ENCODE measurements around the gene PCDHA6.
"Not testable (repeated sequence)": the region's sequence is repeated elsewhere in the genome, so short reads cannot be mapped to it uniquely, and the experiment has no call there.

PCDHA6 gene

GRCh38 chr5:140821375-140822280, 6.1 kb upstream of the PCDHA6 start, which contains the start of gene PCDHA5:
Gene PCDHA5 (plus strand): TSS chr5:140821613.
- no peak for DNase-seq

GRCh38 chr5:140822281-140822629, 5.5 kb upstream of the PCDHA6 start:
- DNase-seq: no peak

- not testable (repeated sequence) for DNase-seq
Measured at GRCh38 chr5:140822969-140823368, 4.8 kb upstream of the PCDHA6 start.

- no peak for DNase-seq
Measured at GRCh38 chr5:140823475-140823874, 4.3 kb upstream of the PCDHA6 start.

GRCh38 chr5:140828362-140828737, 590 bp downstream of the PCDHA6 start:
- no peak for DNase-seq

- DNase-seq: not testable (repeated sequence)
Measured at GRCh38 chr5:140829511-140830501, 2.0 kb downstream of the PCDHA6 start.

GRCh38 chr5:140833993-140834392, 6.2 kb downstream of the PCDHA6 start, which contains the start of gene PCDHA7:
Gene PCDHA7 (plus strand): TSS chr5:140834269. CDS start chr5:140834384, 115 bp downstream.
- no peak for DNase-seq

- not testable (repeated sequence) for DNase-seq
Measured at GRCh38 chr5:140834439-140835008, 6.8 kb downstream of the PCDHA6 start.

GRCh38 chr5:140835622-140836510, 8.1 kb downstream of the PCDHA6 start:
- DNase-seq: no peak

GRCh38 chr5:140840978-140841962, 13.5 kb downstream of the PCDHA6 start, which contains the start of gene PCDHA8:
Gene PCDHA8 (plus strand): TSS chr5:140841187. CDS start chr5:140841322, 135 bp downstream.
- DNase-seq: no peak

- DNase-seq: no peak
Measured at GRCh38 chr5:140842798-140843733, 15.3 kb downstream of the PCDHA6 start.

- not testable (repeated sequence) for DNase-seq
Measured at GRCh38 chr5:140848139-140849102, 20.7 kb downstream of the PCDHA6 start, which contains the start of gene PCDHA9. Gene PCDHA9 (plus strand): TSS chr5:140848382. CDS start chr5:140848496, 114 bp downstream.

- not testable (repeated sequence) for DNase-seq
Measured at GRCh38 chr5:140849831-140850634, 22.3 kb downstream of the PCDHA6 start.

- no peak for DNase-seq
Measured at GRCh38 chr5:140855772-140856674, 28.3 kb downstream of the PCDHA6 start, which contains the start of gene PCDHA10. Gene PCDHA10 (plus strand): TSS chr5:140855897. CDS start chr5:140856049, 152 bp downstream.

GRCh38 chr5:140857177-140857986, 29.6 kb downstream of the PCDHA6 start:
- DNase-seq: no peak

Measured in activated naive CD4-positive, alpha-beta T cell (primary cell).